ENCODE measurements around the gene SERINC1. TPM values are rescaled to one million over a fixed set of nuclear protein-coding genes. Genes with fewer than 3 reads are reported as not detected.
A peak's percentile ranks its signal among the peaks of the same experiment; 100 is the strongest.
"Not testable (repeated sequence)": the region's sequence is repeated elsewhere in the genome, so short reads cannot be mapped to it uniquely, and the experiment has no call there.

SERINC1 gene
- polyA plus RNA-seq (2013) = 82.6 and 84.7 TPM in 2 replicates

DNA sequence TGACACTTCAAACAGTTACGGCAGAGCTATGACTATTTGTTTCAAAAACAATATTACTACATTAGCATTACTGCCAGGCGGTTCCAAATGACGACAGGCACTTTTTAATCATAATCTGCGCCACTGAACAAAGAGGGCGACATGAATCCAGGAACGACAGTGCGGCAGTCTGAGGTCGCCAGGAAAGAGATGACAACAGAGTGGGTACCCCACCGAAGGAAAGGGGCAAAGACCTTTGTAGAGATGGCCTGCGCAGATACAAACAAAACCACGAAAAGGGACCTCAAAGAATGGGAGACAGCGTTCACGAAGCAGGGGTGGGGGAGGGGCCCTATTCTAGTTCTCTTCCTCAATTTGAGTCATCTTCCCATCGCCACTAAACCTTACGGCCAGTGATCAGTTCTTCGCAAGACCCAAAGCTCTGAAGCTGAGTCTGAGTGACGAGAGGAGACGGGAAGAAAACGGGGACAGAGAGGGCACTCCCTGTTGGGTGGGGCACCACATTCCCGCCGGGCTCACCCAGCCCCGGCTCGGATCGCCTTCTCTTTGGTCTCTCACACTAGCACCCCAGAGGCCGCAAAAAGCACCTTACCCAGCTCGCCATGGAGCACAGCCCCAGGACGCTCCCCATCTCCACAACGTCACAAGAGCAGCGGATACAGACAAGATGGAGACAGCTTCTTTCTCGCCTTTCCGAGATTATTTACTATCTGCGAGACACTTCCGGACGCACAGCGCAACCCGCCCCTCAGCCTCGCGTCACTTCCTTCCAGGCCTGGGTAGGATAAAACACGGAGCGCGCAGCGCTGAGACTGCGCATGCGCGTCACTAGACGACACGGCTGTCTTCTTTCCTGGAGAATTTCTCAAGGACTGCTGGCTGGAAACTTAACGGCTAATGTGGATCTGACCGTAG is at the start of gene SERINC1:
Gene SERINC1, minus strand, starts transcription at position 701 of the 915 bp plus-strand sequence. Its CDS starts 70 bp downstream, at position 631.
- peak within 1 kb of the TSS; percentile 94 for H3K4me3 ChIP-seq (ENCODE audit: low read depth, low read length)
- peak within 1 kb of the TSS; percentile 69 for H2BK5ac ChIP-seq (ENCODE audit: low read depth, low read length, poor library complexity)
- peak within 1 kb of the TSS; percentile 82 for H3K14ac ChIP-seq (ENCODE audit: low read length)
- peaks cover 8% of the 10 kb centered on the region for H3K79me1 ChIP-seq (ENCODE audit: low read length)
- H3K9ac ChIP-seq (ENCODE audit: low read length) = peak within 1 kb of the TSS; percentile 84
- H3K23ac ChIP-seq (ENCODE audit: low read length) = no peak within 1 kb of the TSS
- H2AFZ ChIP-seq (ENCODE audit: insufficient read depth, low read length, poor library complexity) = peak within 1 kb of the TSS; percentile 64
- DNase-seq = peak; percentile 96 to 98
- peak within 1 kb of the TSS; percentile 72 for H3K4me2 ChIP-seq (ENCODE audit: low read length)
- H3K36me3 ChIP-seq (ENCODE audit: control insufficient read depth in 1 of 2, insufficient read depth in 2 of 2, low read length in 2 of 2) = peaks cover under 1 to 2% of the 10 kb centered on the region in 2 experiments
- no peaks in the 10 kb centered on the region for H3K9me3 ChIP-seq (ENCODE audit: insufficient read depth, low read depth, low read length)
- H2BK120ac ChIP-seq (ENCODE audit: insufficient read depth, low read length, poor library complexity) = peak within 1 kb of the TSS; percentile 44
- H4K12ac ChIP-seq (ENCODE audit: low read depth, low read length) = peak within 1 kb of the TSS; percentile 66
- H2AK5ac ChIP-seq (ENCODE audit: low read length) = peak within 1 kb of the TSS; percentile 68
- H3K4ac ChIP-seq (ENCODE audit: low read depth, low read length) = peak within 1 kb of the TSS; percentile 75
- peaks cover 0 to 3% of the 10 kb centered on the region in 2 experiments for H3K4me1 ChIP-seq (ENCODE audit: control insufficient read depth in 1 of 2, insufficient read depth in 2 of 2, low read length in 2 of 2)
- H3K27me3 ChIP-seq (ENCODE audit: insufficient read depth, low read length) = no peaks in the 10 kb centered on the region
- no CpG with 5 or more reads among the region's 49 CpGs for WGBS (ENCODE audit: extremely low coverage, insufficient coverage, insufficient read length)
- peak within 1 kb of the TSS; percentile 85 for H4K8ac ChIP-seq (ENCODE audit: low read depth, low read length)
- H2BK12ac ChIP-seq (ENCODE audit: low read length) = no peak within 1 kb of the TSS
- peak within 1 kb of the TSS; percentile 67 for H3K18ac ChIP-seq (ENCODE audit: low read length)
- H3K79me2 ChIP-seq (ENCODE audit: control insufficient read depth, insufficient read depth, low read length, poor library complexity) = peaks cover 10% of the 10 kb centered on the region
- H3K27ac ChIP-seq (ENCODE audit: low read depth, low read length) = peak within 1 kb of the TSS; percentile 59
- peak within 1 kb of the TSS; percentile 80 for H4K91ac ChIP-seq (ENCODE audit: low read depth, low read length)

GRCh38 chr6:122511193-122511924 is 39.8 kb upstream of the SERINC1 start:
- Histone ChIP-seq H3K23ac (ENCODE audit: low read length) (no peak overlapping the region), H3K4me3 (ENCODE audit: low read depth, low read length) (no peak overlapping the region), H3K18ac (ENCODE audit: low read length) (no peak overlapping the region), H4K12ac (ENCODE audit: low read depth, low read length) (no peak overlapping the region), H2BK5ac (ENCODE audit: low read depth, low read length, poor library complexity) (no peak overlapping the region), H3K27me3 (ENCODE audit: insufficient read depth, low read length) (no peaks in the 10 kb centered on the region), H3K14ac (ENCODE audit: low read length) (no peak overlapping the region), H3K9me3 (ENCODE audit: insufficient read depth, low read depth, low read length) (no peaks in the 10 kb centered on the region), H3K79me2 (ENCODE audit: control insufficient read depth, insufficient read depth, low read length, poor library complexity) (no peaks in the 10 kb centered on the region), H3K9ac (ENCODE audit: low read length) (no peak overlapping the region), H3K4me1 (ENCODE audit: control insufficient read depth in 1 of 2, insufficient read depth in 2 of 2, low read length in 2 of 2) (no peaks in the 10 kb centered on the region), H2BK12ac (ENCODE audit: low read length) (no peak overlapping the region), H2AFZ (ENCODE audit: insufficient read depth, low read length, poor library complexity) (no peak overlapping the region), H4K91ac (ENCODE audit: low read depth, low read length) (no peak overlapping the region), H3K4me2 (ENCODE audit: low read length) (no peak overlapping the region), H3K36me3 (ENCODE audit: control insufficient read depth in 1 of 2, insufficient read depth in 2 of 2, low read length in 2 of 2) (peaks cover 0 to 4% of the 10 kb centered on the region in 2 experiments), H3K4ac (ENCODE audit: low read depth, low read length) (no peak overlapping the region), H3K27ac (ENCODE audit: low read depth, low read length) (no peak overlapping the region), H2AK5ac (ENCODE audit: low read length) (no peak overlapping the region), H3K79me1 (ENCODE audit: low read length) (no peaks in the 10 kb centered on the region), H2BK120ac (ENCODE audit: insufficient read depth, low read length, poor library complexity) (no peak overlapping the region), H4K8ac (ENCODE audit: low read depth, low read length) (no peak overlapping the region)
- no CpG with 5 or more reads among the region's 13 CpGs for WGBS (ENCODE audit: extremely low coverage, insufficient coverage, insufficient read length)
- no peak for DNase-seq

GRCh38 chr6:122505170-122505569 is 33.6 kb upstream of the SERINC1 start:
- WGBS (ENCODE audit: extremely low coverage, insufficient coverage, insufficient read length) = no CpG with 5 or more reads among the region's 3 CpGs
- H3K36me3 ChIP-seq (ENCODE audit: control insufficient read depth in 1 of 2, insufficient read depth in 2 of 2, low read length in 2 of 2); H2BK12ac ChIP-seq (ENCODE audit: low read length); H2BK5ac ChIP-seq (ENCODE audit: low read depth, low read length, poor library complexity); H3K4me2 ChIP-seq (ENCODE audit: low read length); H4K91ac ChIP-seq (ENCODE audit: low read depth, low read length); H3K18ac ChIP-seq (ENCODE audit: low read length); H3K4ac ChIP-seq (ENCODE audit: low read depth, low read length); H3K4me3 ChIP-seq (ENCODE audit: low read depth, low read length); DNase-seq; H4K8ac ChIP-seq (ENCODE audit: low read depth, low read length); H3K23ac ChIP-seq (ENCODE audit: low read length); H4K12ac ChIP-seq (ENCODE audit: low read depth, low read length); H3K27ac ChIP-seq (ENCODE audit: low read depth, low read length); H3K4me1 ChIP-seq (ENCODE audit: control insufficient read depth in 1 of 2, insufficient read depth in 2 of 2, low read length in 2 of 2); H3K9ac ChIP-seq (ENCODE audit: low read length); H3K27me3 ChIP-seq (ENCODE audit: insufficient read depth, low read length); H3K79me2 ChIP-seq (ENCODE audit: control insufficient read depth, insufficient read depth, low read length, poor library complexity); H3K79me1 ChIP-seq (ENCODE audit: low read length); H3K9me3 ChIP-seq (ENCODE audit: insufficient read depth, low read depth, low read length); H2BK120ac ChIP-seq (ENCODE audit: insufficient read depth, low read length, poor library complexity); H3K14ac ChIP-seq (ENCODE audit: low read length); H2AK5ac ChIP-seq (ENCODE audit: low read length); H2AFZ ChIP-seq (ENCODE audit: insufficient read depth, low read length, poor library complexity): not testable (repeated sequence)

DNA sequence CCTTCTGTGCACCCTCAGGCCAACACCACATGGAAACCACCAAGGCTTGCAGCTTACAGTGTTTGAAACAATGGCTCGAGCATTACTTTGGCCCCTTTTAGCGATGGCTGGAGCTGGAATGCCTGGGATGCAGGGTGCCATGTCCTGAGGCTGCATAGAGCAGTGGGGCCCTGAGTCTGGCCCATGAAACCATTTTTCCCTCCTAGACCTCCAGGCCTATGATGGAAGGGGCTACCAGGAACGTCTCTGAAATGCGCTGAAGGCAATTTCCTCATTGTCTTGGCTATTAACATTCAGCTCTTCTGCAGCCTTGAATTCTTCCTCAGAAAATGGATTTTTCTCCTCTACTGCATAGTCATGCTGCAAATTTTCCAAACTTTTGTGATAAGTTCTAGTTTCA is 29.9 kb upstream of the SERINC1 start:
- Histone ChIP-seq H3K36me3 (ENCODE audit: control insufficient read depth in 1 of 2, insufficient read depth in 2 of 2, low read length in 2 of 2) (peaks cover 0 to 3% of the 10 kb centered on the region in 2 experiments), H3K9me3 (ENCODE audit: insufficient read depth, low read depth, low read length) (peaks cover 3% of the 10 kb centered on the region), H3K79me2 (ENCODE audit: control insufficient read depth, insufficient read depth, low read length, poor library complexity) (no peaks in the 10 kb centered on the region), H3K4ac (ENCODE audit: low read depth, low read length) (no peak overlapping the region), H3K4me1 (ENCODE audit: control insufficient read depth in 1 of 2, insufficient read depth in 2 of 2, low read length in 2 of 2) (no peaks in the 10 kb centered on the region), H4K12ac (ENCODE audit: low read depth, low read length) (no peak overlapping the region), H4K91ac (ENCODE audit: low read depth, low read length) (no peak overlapping the region), H3K4me2 (ENCODE audit: low read length) (no peak overlapping the region), H2BK5ac (ENCODE audit: low read depth, low read length, poor library complexity) (no peak overlapping the region), H3K18ac (ENCODE audit: low read length) (no peak overlapping the region), H4K8ac (ENCODE audit: low read depth, low read length) (no peak overlapping the region), H2AK5ac (ENCODE audit: low read length) (no peak overlapping the region), H3K27me3 (ENCODE audit: insufficient read depth, low read length) (no peaks in the 10 kb centered on the region), H3K4me3 (ENCODE audit: low read depth, low read length) (no peak overlapping the region), H3K14ac (ENCODE audit: low read length) (no peak overlapping the region), H2AFZ (ENCODE audit: insufficient read depth, low read length, poor library complexity) (no peak overlapping the region), H3K23ac (ENCODE audit: low read length) (no peak overlapping the region), H2BK12ac (ENCODE audit: low read length) (no peak overlapping the region), H3K27ac (ENCODE audit: low read depth, low read length) (no peak overlapping the region), H3K79me1 (ENCODE audit: low read length) (no peaks in the 10 kb centered on the region), H2BK120ac (ENCODE audit: insufficient read depth, low read length, poor library complexity) (no peak overlapping the region), H3K9ac (ENCODE audit: low read length) (no peak overlapping the region)
- no peak for DNase-seq
- no CpG with 5 or more reads among the region's 4 CpGs for WGBS (ENCODE audit: extremely low coverage, insufficient coverage, insufficient read length)

Measured in trophoblast cell (in vitro differentiated cells and primary cell).